Hematopoietic multipotent progenitor cell (in vitro differentiated cells): Measurements from ENCODE around the gene GRIFIN. TPM values are rescaled to one million over a fixed set of nuclear protein-coding genes. Genes with fewer than 3 reads are reported as not detected.

Source experiments
- DNase-seq, 3 donors: peaks; one replicate each; pipeline ENCODE4 v3.0.0-alpha.2; 2011 to 2015; ENCODE audit warnings: low read depth in 2 of 3, low spot score in 2 of 3
- total RNA-seq: library from RNA; depleted of rRNA; stranded (reverse); fragments of >200 nt; gene quantifications from one replicate; pipeline ENCODE4 v1.2.3, GENCODE V29; 2012

Gene GRIFIN
- total RNA-seq, 1 donor: not detected

GRCh38 chr7:2437537-2438148 lies 38.6 kb downstream of the GRIFIN start:
- no peak for DNase-seq

GRCh38 chr7:2437136-2437535 lies 39.1 kb downstream of the GRIFIN start:
- no peak for DNase-seq

- DNase-seq: no peak
These were observed 39.7 kb downstream of the GRIFIN start for GRCh38 chr7:2436341-2437104.

- no peak for DNase-seq
These were observed 41.1 kb downstream of the GRIFIN start for GRCh38 chr7:2435146-2435545.

GRCh38 chr7:2433713-2434550 lies 42.3 kb downstream of the GRIFIN start:
- DNase-seq: no peak

- no peak for DNase-seq
These were observed 43.1 kb downstream of the GRIFIN start for GRCh38 chr7:2432910-2433712.

- peak in 1 of 3 donors; percentile 37 for DNase-seq
These were observed 44.8 kb downstream of the GRIFIN start for GRCh38 chr7:2431260-2431867.

GRCh38 chr7:2425749-2426148 lies 50.4 kb downstream of the GRIFIN start:
- DNase-seq: no peak

Other genes starting within 250 kb of the GRIFIN start
- 57.9 TPM for gene MAD1L1, start 243.5 kb downstream of the GRIFIN start, total RNA-seq
- 12.7 TPM for gene MRM2, start 234.2 kb downstream of the GRIFIN start, total RNA-seq
- 44.7 TPM for gene NUDT1, start 234.2 kb downstream of the GRIFIN start, total RNA-seq
- 5.7 TPM for gene SNX8, start 162.0 kb downstream of the GRIFIN start, total RNA-seq
- 117 TPM for gene EIF3B, start 121.6 kb downstream of the GRIFIN start, total RNA-seq
- gene CHST12, start 72.8 kb downstream of the GRIFIN start, total RNA-seq: 29.6 TPM
- 22.4 TPM for gene LFNG, start 43.4 kb upstream of the GRIFIN start, total RNA-seq
- 46.6 TPM for gene BRAT1, start 79.1 kb upstream of the GRIFIN start, total RNA-seq
- 4.6 TPM for gene IQCE, start 82.6 kb upstream of the GRIFIN start, total RNA-seq
- 41.2 TPM for gene TTYH3, start 155.6 kb upstream of the GRIFIN start, total RNA-seq
- gene AMZ1, start 211.8 kb upstream of the GRIFIN start, total RNA-seq: 2.4 TPM